GM12865 (cell line): Measurements from ENCODE around the gene IGSF8.
"Not testable (repeated sequence)": the region's sequence is repeated elsewhere in the genome, so short reads cannot be mapped to it uniquely, and the experiment has no call there.

Source experiments
- DNase-seq: peaks from one replicate; pipeline ENCODE4 v3.0.0; 2010; ENCODE audit warnings: low read depth
- H3K4me3 ChIP-seq: 2 replicates; pipeline ENCODE4 v1.5.1; 2011; ENCODE audit warnings: mild to moderate bottlenecking, low read depth, low read length, control low read depth
- TF ChIP-seq, protein P1 (sequence below): IDR thresholded peaks from 2 replicates; pipeline ENCODE4 v1.5.1; 2011; ENCODE audit warnings: low read length, control low read depth, low read depth, inconsistent platforms; ENCODE audit not compliant: insufficient read depth; ENCODE audit errors: missing control alignments

IGSF8 gene

DNA sequence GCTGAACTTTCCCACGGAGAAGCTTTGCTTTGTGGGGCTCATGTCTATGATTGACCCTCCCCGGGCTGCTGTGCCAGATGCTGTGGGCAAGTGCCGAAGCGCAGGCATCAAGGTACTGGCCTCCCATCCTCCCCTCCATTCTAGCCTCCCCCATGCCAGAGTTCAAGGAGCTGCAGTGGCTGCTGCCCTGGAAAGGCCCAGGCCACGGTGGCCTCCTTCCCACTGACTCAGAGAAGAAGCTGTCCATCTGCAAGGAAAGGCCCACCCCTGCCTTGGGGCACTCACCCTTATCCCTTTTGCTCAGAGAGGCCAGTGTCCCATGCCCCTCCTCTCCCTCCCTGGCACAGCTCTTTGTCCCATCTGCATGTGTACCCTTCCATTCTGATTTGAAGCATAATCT is 32.1 kb upstream of the IGSF8 start:
- DNase-seq, result no peak
- H3K4me3 ChIP-seq, result no peak overlapping the region
- TF ChIP-seq, protein P1, sequence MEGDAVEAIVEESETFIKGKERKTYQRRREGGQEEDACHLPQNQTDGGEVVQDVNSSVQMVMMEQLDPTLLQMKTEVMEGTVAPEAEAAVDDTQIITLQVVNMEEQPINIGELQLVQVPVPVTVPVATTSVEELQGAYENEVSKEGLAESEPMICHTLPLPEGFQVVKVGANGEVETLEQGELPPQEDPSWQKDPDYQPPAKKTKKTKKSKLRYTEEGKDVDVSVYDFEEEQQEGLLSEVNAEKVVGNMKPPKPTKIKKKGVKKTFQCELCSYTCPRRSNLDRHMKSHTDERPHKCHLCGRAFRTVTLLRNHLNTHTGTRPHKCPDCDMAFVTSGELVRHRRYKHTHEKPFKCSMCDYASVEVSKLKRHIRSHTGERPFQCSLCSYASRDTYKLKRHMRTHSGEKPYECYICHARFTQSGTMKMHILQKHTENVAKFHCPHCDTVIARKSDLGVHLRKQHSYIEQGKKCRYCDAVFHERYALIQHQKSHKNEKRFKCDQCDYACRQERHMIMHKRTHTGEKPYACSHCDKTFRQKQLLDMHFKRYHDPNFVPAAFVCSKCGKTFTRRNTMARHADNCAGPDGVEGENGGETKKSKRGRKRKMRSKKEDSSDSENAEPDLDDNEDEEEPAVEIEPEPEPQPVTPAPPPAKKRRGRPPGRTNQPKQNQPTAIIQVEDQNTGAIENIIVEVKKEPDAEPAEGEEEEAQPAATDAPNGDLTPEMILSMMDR, result no peak

DNA sequence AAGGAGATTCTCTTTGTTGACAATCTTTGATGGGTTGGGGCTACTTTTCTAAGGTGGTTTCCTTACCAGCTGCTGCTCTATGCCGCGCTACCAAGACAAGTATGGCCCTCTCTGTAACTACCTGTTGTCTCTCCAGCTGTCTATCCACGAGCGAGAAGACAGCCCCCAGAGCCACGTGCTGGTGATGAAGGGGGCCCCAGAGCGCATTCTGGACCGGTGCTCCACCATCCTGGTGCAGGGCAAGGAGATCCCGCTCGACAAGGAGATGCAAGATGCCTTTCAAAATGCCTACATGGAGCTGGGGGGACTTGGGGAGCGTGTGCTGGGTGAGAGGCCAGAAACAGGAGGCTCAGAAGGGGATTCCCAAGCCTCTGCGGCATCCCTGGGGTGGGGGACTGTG is 31.5 kb upstream of the IGSF8 start:
- TF ChIP-seq, protein P1, result no peak
- H3K4me3 ChIP-seq, result no peak overlapping the region
- DNase-seq, result no peak

DNA sequence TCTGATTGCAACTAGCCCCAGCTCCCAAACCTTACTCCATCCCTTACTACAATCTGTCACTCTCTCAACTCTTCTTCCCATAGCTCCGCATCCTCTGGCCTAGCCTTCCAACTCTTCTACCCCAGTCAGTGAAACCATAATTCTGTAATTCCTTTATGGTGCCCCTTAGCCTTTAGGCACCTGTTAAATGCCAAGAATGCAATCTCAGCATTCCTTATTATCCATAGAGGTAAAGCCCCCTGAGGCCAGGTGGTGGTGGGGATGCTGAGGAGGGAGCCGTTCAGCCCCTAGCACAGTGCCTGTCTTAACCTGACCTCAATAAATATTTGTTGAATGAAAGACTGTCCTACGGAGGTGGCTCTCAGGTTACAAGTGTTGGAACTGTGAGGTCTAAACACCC is 31.1 kb upstream of the IGSF8 start:
- no peak for DNase-seq
- TF ChIP-seq, protein P1, result no peak
- H3K4me3 ChIP-seq, result no peak overlapping the region

DNA sequence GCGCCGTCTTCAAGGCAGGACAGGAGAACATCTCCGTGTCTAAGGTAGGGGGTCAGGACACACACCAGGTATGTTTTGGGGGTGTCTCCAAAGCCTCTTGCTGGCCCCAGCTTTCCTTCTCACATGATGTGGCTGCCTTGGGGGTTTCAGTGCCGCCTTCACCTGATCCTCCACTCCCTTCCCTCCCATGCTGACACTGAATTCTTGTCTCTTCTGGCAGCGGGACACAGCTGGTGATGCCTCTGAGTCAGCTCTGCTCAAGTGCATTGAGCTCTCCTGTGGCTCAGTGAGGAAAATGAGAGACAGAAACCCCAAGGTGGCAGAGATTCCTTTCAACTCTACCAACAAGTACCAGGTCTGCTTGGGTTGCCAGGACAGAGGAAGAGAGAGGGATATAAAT is 30.6 kb upstream of the IGSF8 start:
- H3K4me3 ChIP-seq, result no peak overlapping the region
- no peak for DNase-seq
- TF ChIP-seq, protein P1, result no peak

DNA sequence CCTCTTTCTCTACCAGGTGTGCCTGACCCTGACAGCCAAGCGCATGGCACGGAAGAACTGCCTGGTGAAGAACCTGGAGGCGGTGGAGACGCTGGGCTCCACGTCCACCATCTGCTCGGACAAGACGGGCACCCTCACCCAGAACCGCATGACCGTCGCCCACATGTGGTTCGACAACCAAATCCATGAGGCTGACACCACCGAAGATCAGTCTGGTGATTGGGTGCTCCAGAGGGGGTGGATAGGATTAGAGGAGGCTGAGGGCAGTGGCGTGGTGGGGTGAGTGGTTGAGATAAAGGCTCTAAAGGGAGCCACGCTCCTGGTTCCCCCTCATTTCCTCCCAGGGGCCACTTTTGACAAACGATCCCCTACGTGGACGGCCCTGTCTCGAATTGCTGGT is 30.2 kb upstream of the IGSF8 start:
- TF ChIP-seq, protein P1, result no peak
- H3K4me3 ChIP-seq, result no peak overlapping the region
- no peak for DNase-seq

DNA sequence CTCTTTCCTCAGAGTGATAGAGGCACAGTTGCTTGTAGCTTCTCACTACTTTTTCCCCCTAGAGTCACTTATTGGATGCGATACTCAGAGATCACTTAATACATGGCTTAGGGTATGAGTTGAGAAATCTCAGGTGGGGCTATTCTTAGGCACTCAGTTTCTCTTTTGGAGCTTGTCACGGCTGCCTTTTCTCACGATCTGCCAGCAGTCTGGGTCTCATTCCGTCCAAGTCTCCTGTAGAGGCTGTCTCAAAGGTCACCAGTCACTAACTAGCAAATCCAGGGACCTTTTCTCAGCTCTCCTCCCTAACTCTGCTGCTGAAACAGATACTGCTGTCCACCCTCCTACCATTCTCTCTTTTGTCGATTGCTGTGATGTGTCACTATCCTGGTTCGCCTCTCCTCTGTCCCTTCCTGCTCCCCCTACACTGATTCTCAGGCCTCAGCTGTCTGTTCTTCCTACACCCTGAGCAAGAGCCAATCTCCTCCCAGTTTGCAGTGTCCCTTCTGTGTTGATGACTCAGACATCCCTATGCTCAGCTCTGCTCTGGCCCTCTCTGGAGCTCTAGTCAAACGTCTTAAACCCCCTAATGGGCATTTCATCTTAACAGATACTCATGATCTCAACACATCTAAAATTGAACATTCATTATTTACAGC is 29.6 kb upstream of the IGSF8 start:
- H3K4me3 ChIP-seq, result no peak overlapping the region
- DNase-seq, result peak; percentile 30
- TF ChIP-seq, protein P1, result no peak

DNA sequence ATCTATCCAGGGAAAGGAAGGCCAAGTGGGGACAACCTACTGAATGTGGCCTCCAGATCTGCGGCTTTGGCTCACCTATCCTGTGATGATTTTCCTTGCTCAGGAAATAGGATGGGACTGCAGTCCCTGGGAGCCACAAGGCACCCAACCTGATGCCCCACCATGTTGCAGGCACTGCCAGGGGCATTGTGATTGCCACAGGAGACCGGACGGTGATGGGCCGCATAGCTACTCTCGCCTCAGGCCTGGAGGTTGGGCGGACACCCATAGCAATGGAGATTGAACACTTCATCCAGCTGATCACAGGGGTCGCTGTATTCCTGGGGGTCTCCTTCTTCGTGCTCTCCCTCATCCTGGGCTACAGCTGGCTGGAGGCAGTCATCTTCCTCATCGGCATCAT is 29.0 kb upstream of the IGSF8 start:
- DNase-seq, result no peak
- TF ChIP-seq, protein P1, result no peak
- no peak overlapping the region for H3K4me3 ChIP-seq

DNA sequence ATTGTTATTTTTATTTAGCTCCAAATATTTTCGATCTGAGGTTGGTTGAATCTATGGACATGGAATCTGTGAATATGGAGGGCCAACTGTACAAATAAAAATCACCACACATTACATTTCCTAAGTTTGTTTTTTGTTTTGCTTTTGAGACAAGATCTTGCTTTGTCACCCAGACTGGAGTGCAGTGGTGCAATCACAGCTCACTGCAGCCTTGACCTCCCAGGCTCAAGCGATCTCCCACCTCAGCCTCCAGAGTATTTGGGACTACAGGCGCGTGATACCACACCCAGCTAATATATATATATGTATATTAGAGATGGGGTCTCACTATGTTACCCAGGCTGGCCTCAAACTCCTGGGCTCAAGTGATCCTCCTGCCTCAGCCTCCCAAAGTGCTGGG is 27.9 kb upstream of the IGSF8 start:
- not testable (repeated sequence) for DNase-seq, H3K4me3 ChIP-seq
